ENCODE measurements around the gene SYT12.

DNA sequence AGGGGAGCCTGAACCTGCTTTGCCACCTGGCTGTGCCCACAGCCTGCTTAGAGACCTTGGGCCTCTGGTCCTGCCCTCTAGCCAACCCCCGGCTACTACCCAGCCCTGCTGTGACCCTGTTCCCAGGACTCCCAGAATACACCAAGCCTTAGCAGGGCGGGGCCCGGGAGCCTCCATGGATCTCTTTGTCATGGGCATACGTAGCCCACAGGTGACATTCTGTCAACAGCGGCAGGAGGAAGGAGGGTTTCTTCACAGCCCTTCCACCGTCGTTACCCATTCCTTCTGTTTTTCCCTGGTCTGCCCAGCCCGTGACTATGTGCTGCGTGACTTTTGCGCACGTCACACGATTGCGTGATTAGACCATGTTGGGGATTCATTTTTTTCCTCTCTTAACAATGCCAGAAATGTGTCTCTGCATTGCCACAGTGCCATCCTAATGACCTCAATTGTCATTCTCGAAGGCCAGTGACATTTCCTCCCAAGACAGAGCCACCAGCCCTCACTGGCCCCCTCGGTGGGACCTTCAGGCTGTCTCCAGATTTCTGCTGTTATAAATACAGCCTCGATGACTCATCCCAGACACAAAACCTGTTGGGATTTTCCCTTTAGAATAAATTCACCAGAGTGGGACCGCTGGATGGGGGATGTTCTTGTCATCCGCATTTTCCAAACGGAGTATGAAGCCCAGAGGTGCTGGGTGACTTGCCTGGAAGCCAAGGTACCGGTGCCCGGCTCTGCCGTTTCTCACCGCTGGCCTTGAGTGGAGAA is 9.0 kb downstream of the SYT12 start:
- TF ChIP-seq CTCF (IDR thresholded peaks at IDR 0.05) (no peak), POLR2A (IDR thresholded peaks at IDR 0.05) (no peak)
